ENCODE results near the gene CFAP61. TPM values are rescaled to one million over a fixed set of nuclear protein-coding genes. Genes with fewer than 3 reads are reported as not detected.

CFAP61 gene
- total RNA-seq, 1 donor from 2014 or later, result not detected

DNA sequence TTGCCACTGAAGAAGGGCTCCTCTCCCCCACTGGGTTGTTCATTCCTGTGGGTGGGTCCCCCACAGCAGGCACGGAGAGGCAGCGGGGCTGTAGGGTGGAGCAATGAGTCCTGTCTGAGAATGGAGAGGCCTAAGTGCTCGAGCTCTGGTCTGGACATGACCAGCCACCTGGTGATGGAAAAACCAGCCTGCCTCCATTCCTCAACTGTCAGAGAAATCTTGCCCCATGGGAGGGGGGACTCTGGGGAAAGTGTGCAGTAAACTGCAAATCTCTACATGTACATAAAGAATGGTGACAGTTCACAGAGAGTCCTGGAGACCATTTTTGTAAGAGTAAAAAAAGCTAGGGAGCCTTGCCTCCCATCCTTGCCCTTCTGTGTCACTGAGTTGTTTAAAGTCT, 349.7 kb downstream of the CFAP61 start:
- no peak overlapping the region for H3K4me3 ChIP-seq
- no peaks in the 10 kb centered on the region for H3K4me1 ChIP-seq
- no peaks in the 10 kb centered on the region for H3K9me3 ChIP-seq
- TF ChIP-seq, protein P1, sequence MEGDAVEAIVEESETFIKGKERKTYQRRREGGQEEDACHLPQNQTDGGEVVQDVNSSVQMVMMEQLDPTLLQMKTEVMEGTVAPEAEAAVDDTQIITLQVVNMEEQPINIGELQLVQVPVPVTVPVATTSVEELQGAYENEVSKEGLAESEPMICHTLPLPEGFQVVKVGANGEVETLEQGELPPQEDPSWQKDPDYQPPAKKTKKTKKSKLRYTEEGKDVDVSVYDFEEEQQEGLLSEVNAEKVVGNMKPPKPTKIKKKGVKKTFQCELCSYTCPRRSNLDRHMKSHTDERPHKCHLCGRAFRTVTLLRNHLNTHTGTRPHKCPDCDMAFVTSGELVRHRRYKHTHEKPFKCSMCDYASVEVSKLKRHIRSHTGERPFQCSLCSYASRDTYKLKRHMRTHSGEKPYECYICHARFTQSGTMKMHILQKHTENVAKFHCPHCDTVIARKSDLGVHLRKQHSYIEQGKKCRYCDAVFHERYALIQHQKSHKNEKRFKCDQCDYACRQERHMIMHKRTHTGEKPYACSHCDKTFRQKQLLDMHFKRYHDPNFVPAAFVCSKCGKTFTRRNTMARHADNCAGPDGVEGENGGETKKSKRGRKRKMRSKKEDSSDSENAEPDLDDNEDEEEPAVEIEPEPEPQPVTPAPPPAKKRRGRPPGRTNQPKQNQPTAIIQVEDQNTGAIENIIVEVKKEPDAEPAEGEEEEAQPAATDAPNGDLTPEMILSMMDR (IDR thresholded peaks at IDR 0.05), result no peak
- intact Hi-C loops (cut with DNase I), result no loop called here
- DNase-seq, result no peak
- H3K27ac ChIP-seq, result no peak overlapping the region
- no peak for ATAC-seq
- peaks cover 29% of the 10 kb centered on the region for H3K36me3 ChIP-seq
- no peaks in the 10 kb centered on the region for H3K27me3 ChIP-seq

DNA sequence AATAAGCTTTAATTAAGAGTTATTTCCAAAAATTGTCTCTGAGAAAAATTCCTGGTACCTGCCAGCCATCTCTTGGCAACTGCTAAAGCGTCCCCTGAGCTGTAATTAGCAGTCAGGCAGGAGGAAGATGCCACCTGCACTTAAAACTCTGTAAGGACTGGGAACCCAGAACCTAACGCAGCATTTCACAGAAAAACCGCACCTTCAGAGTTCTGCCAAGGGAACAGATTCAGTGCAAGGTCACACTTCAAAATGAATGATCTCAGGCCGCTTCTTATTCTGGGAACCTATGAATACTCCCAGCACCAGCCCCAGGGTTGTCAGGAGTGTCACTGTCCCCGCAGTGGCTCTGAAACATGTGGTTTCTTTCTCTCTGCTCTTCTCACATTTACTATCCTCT, 352.3 kb downstream of the CFAP61 start:
- TF ChIP-seq, protein P1 (IDR thresholded peaks at IDR 0.05), result no peak
- H3K27me3 ChIP-seq, result no peaks in the 10 kb centered on the region
- intact Hi-C loops (cut with DNase I), result no loop called here
- ATAC-seq (no peak), DNase-seq (no peak)
- H3K4me1 ChIP-seq, result no peaks in the 10 kb centered on the region
- H3K4me3 ChIP-seq, result no peak overlapping the region
- no peak overlapping the region for H3K27ac ChIP-seq
- H3K36me3 ChIP-seq, result peaks cover 15% of the 10 kb centered on the region
- no peaks in the 10 kb centered on the region for H3K9me3 ChIP-seq

DNA sequence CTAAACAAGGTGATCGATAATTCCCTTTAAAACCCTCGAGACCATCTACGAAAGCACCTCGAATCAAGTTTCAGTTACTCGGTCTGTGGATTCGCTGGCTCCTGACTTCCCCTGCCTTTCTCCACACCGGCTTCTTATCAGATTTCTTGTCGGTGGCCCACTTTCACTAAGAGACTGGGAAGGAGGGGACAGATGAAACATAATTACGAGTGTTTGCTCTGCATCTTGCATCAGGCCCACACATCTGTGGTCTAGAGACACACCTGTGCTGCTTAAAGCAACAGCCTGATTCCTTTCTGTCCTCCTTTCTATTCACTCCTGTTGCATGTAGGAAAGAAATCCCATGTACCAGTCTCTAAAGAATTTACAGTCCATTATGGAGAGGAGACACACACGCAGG, 353.3 kb downstream of the CFAP61 start:
- ATAC-seq (no peak), DNase-seq (no peak)
- Histone ChIP-seq H3K27me3 (no peaks in the 10 kb centered on the region), H3K4me1 (peaks cover under 1% of the 10 kb centered on the region), H3K36me3 (peaks cover 15% of the 10 kb centered on the region), H3K4me3 (no peak overlapping the region), H3K9me3 (no peaks in the 10 kb centered on the region), H3K27ac (no peak overlapping the region)
- intact Hi-C loops (cut with DNase I), result no loop called here
- TF ChIP-seq, protein P1 (IDR thresholded peaks at IDR 0.05), result no peak

DNA sequence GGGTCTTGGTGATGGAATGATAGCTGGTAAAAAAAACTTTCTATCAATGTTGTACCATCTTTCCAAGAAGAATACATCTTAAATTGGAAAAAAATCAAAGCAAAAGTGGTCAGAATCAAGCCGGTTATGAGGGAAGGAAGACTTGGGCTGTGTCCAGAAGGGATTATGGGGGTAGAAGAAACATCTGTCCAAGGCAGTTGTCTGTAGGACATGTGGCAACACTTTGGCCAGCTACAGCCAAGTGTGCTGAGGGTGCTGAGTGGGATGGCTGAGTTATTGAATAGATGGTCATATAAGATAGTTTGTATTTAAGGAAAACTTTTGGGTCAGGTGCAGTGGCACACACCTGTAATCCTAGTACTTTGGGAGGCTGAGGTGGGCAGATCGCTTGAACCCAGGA, 354.0 kb downstream of the CFAP61 start:
- no peak for DNase-seq
- H3K4me1 ChIP-seq, result peaks cover 8% of the 10 kb centered on the region
- no peak overlapping the region for H3K4me3 ChIP-seq
- ATAC-seq, result no peak
- no peak overlapping the region for H3K27ac ChIP-seq
- H3K36me3 ChIP-seq, result peaks cover 15% of the 10 kb centered on the region
- TF ChIP-seq, protein P1 (IDR thresholded peaks at IDR 0.05), result no peak
- no peaks in the 10 kb centered on the region for H3K9me3 ChIP-seq
- H3K27me3 ChIP-seq, result no peaks in the 10 kb centered on the region
- intact Hi-C loops (cut with DNase I), result no loop called here

DNA sequence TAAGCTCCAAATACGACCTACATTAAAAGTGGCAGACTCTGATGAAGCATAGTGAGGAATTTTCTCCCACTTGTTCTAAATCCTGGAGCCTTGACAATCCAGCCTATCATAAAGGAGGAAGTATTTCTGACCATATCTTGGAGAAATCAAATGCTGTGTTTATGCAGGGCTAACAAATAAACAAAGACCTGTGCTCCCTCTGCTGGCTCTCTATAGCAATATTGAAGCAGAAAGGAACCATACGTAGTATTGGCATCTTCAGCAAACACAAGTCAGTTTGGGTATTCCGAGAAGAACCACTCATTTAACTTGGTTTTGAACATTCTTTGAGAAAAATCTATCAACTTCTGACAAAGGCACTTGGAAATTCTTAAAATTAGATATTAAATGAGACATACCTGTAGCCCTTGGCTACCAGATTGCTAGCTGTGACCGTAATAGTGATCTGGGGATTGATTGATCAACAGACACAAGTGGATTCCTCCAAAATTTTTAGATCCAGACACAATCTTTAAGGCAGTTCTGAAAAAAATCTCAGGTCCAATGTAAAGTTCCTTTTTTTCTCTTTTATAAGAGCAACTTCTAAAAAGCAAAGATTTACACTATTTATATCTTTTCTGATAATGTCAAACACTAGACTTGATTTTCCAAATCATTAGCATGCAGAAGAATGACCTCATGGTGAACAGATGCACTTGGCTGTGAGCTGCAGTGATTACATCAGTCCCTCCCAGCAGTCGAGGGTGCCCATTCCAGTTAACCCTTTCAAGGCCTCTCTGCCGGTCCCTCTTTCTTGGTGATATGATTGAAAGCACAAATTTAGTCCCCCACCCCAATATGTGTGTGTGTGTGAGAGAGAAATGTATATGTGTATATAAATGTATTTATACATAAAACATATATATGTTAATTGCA, 355.8 kb downstream of the CFAP61 start:
- no peak for ATAC-seq
- Histone ChIP-seq H3K9me3 (no peaks in the 10 kb centered on the region), H3K4me3 (no peak overlapping the region), H3K4me1 (peaks cover 9% of the 10 kb centered on the region), H3K27ac (no peak overlapping the region), H3K27me3 (no peaks in the 10 kb centered on the region), H3K36me3 (peaks cover 9% of the 10 kb centered on the region)
- intact Hi-C loops (cut with DNase I), result no loop called here
- no peak for DNase-seq
- TF ChIP-seq, protein P1 (IDR thresholded peaks at IDR 0.05), result no peak

Data from upper lobe of right lung (tissue), 1 donor.